GM21825 (cell line): ENCODE measurements around the gene ASAP2.
"Not testable (repeated sequence)": the region's sequence is repeated elsewhere in the genome, so short reads cannot be mapped to it uniquely, and the experiment has no call there.

Source experiments
- ATAC-seq: cut with Tn5 transposase; IDR thresholded peaks from one replicate; pipeline ENCODE4 v1.9.1; 2021; ENCODE audit warnings: mild to moderate bottlenecking, moderate library complexity; ENCODE audit not compliant: unreplicated experiment

The ASAP2 gene

GRCh38 chr2:9394816-9395215 lies 188.2 kb downstream of the ASAP2 start:
- ATAC-seq, result no peak

- no peak for ATAC-seq
Measured at GRCh38 chr2:9397201-9397600, 190.6 kb downstream of the ASAP2 start.

GRCh38 chr2:9398251-9398650 lies 191.6 kb downstream of the ASAP2 start:
- not testable (repeated sequence) for ATAC-seq

- no peak for ATAC-seq
Measured at GRCh38 chr2:9398881-9399780, 192.5 kb downstream of the ASAP2 start.

- no peak for ATAC-seq
Measured at GRCh38 chr2:9400268-9401058, 193.9 kb downstream of the ASAP2 start.

GRCh38 chr2:9401059-9401547 lies 194.5 kb downstream of the ASAP2 start:
- no peak for ATAC-seq

GRCh38 chr2:9401646-9402371 lies 195.2 kb downstream of the ASAP2 start:
- ATAC-seq, result no peak

- ATAC-seq, result no peak
Measured at GRCh38 chr2:9403924-9404323, 197.3 kb downstream of the ASAP2 start.

GRCh38 chr2:9404451-9404850 lies 197.8 kb downstream of the ASAP2 start:
- ATAC-seq, result no peak

GRCh38 chr2:9405636-9406035 lies 199.0 kb downstream of the ASAP2 start:
- no peak for ATAC-seq

- no peak for ATAC-seq
Measured at GRCh38 chr2:9406529-9407362, 200.1 kb downstream of the ASAP2 start.

- no peak for ATAC-seq
Measured at GRCh38 chr2:9407363-9407811, 200.8 kb downstream of the ASAP2 start.

GRCh38 chr2:9408641-9409151 lies 202.1 kb downstream of the ASAP2 start:
- no peak for ATAC-seq

GRCh38 chr2:9410108-9410507 lies 203.5 kb downstream of the ASAP2 start:
- no peak for ATAC-seq

- no peak for ATAC-seq
Measured at GRCh38 chr2:9412781-9413180, 206.2 kb downstream of the ASAP2 start.

GRCh38 chr2:9415516-9416169 lies 209.0 kb downstream of the ASAP2 start:
- no peak for ATAC-seq

- no peak for ATAC-seq
Measured at GRCh38 chr2:9416267-9416961, 209.8 kb downstream of the ASAP2 start.

- no peak for ATAC-seq
Measured at GRCh38 chr2:9416962-9417316, 210.3 kb downstream of the ASAP2 start.

- no peak for ATAC-seq
Measured at GRCh38 chr2:9417725-9418124, 211.1 kb downstream of the ASAP2 start.
